CD4-positive, alpha-beta T cell treated with Interleukin-12 subunit alpha and Interleukin-12 subunit beta, for 1 hour (primary cell): ENCODE measurements around the gene TERF2IP.

Experiments used
- DNase-seq: peaks from one replicate; pipeline ENCODE4 v3.0.0-alpha.2; 2020

The TERF2IP gene

DNA sequence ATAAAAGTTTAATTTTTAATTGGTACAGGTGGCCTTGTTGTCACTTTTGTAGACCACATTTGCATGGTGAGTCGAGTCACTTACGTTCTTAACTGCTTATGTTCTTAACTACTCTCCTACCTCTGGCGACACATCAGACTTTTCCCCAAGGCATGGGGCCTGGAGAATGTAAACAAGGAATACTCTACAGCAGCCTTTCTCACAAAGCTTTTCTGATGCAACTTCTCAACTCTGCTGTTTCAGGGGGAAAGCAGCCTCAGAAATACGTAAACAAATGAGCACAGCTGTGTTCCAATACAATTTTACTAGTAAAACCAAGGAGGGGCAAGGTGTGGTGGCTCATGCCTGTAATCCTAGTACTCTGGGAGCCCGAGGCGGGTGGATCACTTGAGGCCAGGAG is 7.0 kb upstream of the TERF2IP start:
- no peak for DNase-seq

GRCh38 chr16:75644240-75645012 is 3.1 kb upstream of the TERF2IP start:
- peak; percentile 57 for DNase-seq

GRCh38 chr16:75647112-75647491 is 471 bp upstream of the TERF2IP start:
- no peak for DNase-seq

- peak; percentile 88 for DNase-seq
Measured at GRCh38 chr16:75648265-75649076, 898 bp downstream of the TERF2IP start.

GRCh38 chr16:75653922-75654321 is 6.3 kb downstream of the TERF2IP start:
- DNase-seq = no peak

- DNase-seq = no peak
Measured at GRCh38 chr16:75658175-75658574, 10.6 kb downstream of the TERF2IP start.

DNA sequence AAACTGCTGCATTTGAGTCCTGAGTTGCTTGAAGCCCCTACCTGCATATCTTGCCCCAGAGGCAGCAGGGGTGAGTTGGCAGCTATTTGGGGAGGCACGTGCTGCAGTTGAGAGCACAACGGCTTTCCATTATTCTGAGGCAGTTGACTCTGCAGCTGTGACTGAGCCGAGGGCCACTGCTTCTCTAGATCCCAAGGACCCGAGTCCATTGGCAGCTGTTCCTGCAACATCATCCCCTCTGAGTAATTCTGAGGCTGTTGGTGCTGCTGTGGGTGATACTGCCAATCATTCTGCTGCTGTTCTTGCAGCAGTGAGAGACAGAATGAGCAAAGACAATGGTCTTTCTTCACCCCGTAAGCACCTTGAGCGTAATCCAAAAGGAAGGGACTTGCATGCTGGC is 12.7 kb downstream of the TERF2IP start:
- no peak for DNase-seq

DNA sequence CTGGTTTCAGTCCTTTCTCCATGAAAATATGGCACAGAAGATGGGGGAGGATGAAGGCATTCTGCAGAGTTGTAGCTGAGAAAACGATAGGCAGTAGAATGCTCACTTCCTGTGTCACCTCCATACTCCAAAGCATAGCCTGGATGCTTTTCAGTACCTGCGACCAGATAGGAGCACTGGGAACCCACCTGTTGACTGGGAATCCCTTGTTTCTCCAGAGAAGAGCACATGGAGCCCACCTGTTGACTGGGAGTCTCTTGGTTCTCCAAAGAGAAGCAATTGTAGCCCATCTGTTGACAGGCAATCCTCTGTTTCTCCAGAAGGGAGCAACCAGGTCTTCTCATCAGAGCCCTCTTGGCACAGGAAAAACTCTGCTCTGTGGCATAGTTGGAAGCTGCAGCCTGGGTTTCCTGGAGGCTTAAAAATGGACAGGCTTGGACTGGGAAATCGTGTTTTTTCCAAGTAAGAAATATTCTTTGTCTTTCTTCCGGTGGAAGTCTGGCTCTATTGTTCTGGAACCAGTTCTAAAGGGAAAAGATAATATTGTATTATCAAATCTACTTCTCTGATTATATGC is 13.2 kb downstream of the TERF2IP start:
- DNase-seq = no peak

- no peak for DNase-seq
Measured at GRCh38 chr16:75667503-75667902, 19.9 kb downstream of the TERF2IP start.

DNA sequence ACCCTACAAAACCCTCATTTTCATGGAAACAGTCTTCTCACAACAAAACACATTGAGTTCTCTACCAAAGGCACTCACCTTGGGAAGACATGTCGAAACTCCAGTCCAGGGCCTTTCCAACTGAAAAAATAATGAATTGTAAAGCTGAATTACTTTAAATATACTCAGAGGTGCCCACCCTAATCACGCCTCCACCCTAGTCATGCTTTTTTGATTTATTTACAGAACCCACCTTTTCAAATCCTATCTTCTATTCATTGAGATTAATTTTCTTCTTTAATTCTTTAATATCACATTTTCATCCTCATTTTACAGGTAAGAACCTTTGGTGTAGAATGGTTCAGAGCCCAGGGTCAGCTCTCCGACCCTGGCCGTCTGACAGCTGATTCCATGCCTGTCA is 29.3 kb downstream of the TERF2IP start, which contains the start of gene CPHXL2:
Gene CPHXL2 (minus strand): TSS at position 101 of the 400 bp plus-strand sequence. CDS start 10 bp downstream, at position 91.
- DNase-seq = no peak

GRCh38 chr16:75679366-75679765 is 31.8 kb downstream of the TERF2IP start:
- no peak for DNase-seq

DNA sequence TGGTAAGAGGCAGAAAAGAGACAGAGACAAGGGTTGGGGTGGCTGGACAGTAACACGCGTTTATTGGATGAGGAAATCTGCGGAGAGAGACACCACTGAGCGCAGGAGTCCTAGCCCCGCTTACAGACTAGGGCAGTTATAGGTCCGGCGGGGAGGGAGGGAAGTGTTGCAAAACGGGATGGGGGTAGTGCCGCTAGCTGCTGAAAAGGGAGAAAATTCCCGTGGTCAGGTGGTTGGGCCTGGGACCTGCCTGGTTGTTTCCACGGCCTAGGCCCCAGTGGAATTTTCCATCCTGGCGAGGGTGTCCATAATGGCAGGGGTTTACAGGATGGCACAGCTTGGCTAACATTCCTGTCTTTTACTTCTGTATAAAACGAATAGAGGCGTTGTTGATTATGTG is 34.7 kb downstream of the TERF2IP start:
- no peak for DNase-seq

DNA sequence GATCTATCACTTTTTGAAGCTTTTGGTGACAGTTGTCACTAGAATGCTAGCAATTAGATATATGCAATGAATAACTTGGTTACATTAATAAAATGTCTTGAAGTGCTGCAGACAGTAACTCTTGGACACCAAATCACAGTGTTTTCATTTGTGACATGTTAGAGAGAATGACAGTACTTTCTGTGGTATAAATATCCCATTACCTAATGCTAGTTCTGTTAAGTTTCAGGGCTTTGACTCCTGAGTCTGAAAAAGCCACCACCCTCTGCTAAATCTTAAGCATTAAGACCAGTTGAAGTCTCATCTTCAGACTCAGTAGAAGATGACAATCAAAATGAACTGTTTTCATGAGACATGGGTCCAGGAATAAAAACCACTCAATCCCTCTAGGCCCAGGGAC is 39.8 kb downstream of the TERF2IP start:
- no peak for DNase-seq

- peak; percentile 0 for DNase-seq
Measured at GRCh38 chr16:75695708-75696107, 48.1 kb downstream of the TERF2IP start.

DNA sequence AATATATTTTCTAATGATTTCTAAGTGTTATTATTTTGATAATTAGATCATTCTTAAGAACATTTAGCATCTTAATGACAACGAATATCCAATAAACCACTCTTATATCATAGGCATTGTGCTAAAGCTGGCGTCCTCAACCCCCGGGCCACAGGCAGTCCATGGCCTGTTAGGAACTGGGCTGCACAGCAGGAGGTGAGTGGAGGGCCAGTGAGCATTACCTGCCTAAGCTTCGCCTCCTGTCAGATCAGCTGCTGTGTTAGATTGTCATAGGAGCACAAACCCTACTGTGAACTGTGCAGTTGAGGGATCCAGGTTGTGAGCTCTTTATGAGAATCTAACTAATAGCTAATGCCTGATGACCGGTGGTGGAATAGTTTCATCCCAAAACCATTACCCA is 50.0 kb downstream of the TERF2IP start:
- no peak for DNase-seq

GRCh38 chr16:75701361-75701760 is 53.8 kb downstream of the TERF2IP start, which contains the start of gene DUXB:
TSS of gene DUXB (minus strand) at chr16:75701461. CDS start at chr16:75701418, 43 bp downstream.
- DNase-seq = no peak

GRCh38 chr16:75702242-75702641 is 54.7 kb downstream of the TERF2IP start:
- no peak for DNase-seq

- DNase-seq = no peak
Measured at GRCh38 chr16:75703306-75703705, 55.7 kb downstream of the TERF2IP start.
